GM21576 (cell line): Measurements from ENCODE around the gene FHOD3.

Experiments used
- ATAC-seq: cut with Tn5 transposase; IDR thresholded peaks from one replicate; pipeline ENCODE4 v1.9.1; 2021; ENCODE audit warnings: mild to moderate bottlenecking, moderate library complexity; ENCODE audit not compliant: unreplicated experiment

Gene FHOD3

DNA sequence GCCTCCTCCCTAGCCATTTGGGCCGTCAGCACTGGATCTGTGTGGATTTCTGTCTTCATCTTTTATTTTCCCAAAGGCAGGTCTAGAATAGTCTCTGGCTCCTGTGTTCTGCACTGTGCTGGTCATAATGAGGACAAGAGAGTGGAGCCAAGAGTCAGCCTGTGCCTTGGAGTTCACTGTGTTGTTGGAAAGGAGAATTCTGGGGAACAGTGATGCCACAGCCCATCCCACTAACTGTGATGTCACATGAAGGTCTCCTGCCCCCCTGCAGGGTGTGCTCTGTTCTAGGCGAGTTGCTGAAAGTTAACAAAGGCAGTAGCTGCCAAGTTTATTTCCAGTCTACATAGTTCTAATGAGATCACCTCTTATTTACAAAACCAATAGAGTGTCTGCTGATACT is 282.8 kb downstream of the FHOD3 start:
- no peak for ATAC-seq

DNA sequence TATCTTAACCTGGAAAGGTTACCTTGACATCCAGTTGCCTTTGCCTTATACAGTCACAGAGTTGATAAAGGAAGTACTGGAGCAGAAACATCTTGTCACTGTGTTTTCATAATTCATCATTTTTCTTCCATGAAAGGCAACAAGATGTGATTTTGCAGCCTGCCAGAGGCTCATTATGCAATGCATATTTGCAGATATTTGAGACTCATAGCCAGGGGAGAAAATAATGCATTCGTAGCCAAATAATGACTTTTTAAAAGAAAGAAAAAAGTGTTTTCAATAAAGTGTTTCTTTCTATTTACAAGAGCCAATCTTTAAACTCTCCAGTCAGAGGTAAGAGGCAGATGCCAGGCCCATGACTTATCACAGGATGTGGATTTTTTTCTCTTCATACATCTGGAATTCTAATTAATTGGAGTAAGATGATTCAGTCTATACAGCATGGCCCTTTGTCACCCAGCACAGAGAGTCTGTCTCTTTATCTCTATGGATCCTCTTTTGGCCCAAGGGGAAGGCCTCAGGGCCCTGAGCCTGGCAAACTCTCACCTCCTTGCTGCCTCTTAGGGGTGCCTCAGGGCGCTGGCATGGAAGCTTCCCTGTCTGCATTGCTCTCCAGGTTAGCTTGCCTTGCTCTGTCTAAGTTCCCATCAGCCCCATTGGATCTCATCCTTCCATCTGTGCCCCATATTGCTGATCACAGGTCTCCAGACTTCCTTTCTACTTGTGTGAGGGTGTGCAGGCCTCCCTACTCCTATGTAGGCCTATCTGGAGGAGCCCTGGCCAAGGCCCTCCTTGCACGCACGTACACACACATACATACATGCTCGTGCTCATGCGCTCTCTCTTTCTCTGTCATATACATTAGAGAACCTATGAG is 283.6 kb downstream of the FHOD3 start:
- ATAC-seq: no peak

DNA sequence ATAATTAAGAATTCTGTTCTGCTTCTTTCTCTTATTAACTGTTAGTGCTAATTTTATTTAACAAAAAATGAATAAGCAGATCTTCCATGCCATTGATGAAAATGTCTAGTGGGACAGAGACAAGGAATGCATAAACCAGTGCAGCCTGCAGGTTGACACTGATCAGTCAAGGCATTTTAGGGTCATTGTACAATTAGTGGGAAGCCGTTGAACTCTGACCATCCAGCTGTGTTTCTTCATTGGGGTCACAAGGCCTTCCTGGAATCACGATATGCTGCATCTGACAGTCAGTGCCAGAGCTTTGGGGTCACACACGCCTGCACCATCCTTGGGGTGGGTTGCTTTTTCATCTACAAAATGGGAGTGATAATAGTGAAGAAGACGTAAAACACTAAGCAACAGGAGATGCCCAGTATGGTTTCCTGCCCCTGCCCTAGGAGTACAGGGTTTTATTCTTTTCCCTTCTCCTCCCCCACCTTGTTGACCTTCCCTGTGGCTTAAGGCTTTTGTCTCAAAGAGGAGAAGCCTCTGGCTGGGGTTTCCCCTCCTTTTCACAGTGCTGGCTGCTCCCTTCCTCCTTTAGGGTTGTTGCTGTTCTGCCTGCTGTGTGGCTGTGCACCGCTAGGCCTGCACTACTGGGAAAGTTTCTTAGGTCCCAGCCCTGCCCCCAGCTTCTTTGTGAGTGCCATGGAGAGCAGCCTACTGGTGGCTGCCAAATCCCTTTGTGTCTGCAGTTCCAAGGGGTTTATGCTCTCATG is 285.7 kb downstream of the FHOD3 start:
- no peak for ATAC-seq

DNA sequence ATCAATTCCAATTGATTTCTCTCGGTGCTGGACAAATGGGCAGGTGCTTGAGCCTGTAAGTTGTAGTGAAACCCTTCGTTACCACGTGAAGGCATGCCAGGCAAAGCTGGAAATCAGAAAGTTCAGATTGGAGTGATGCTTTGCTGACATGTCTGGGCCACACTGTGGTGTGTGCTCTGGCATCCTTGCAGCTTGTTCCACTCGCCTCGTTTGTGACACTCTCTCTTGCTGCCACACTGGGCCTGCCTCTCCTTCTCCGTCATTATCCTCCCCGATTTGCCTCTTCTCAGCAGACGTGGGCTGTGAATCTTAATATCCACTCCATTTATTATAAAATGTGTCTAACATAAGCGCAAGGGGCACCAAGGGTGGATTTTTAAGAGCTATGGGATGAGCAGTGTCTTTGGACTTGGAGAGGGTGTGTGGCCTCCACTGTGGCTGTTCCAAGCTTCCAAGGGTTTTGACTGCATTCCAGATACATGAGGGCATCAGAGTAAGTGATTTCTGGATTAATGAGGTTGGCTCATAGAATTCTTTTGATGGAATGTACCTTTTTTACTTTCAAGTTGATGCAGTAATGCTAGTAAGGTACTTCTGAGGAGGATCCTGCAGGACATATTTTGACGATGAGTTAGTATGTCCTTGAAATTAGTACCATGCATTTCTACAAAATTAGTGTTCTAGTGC is 292.5 kb downstream of the FHOD3 start:
- ATAC-seq: no peak

DNA sequence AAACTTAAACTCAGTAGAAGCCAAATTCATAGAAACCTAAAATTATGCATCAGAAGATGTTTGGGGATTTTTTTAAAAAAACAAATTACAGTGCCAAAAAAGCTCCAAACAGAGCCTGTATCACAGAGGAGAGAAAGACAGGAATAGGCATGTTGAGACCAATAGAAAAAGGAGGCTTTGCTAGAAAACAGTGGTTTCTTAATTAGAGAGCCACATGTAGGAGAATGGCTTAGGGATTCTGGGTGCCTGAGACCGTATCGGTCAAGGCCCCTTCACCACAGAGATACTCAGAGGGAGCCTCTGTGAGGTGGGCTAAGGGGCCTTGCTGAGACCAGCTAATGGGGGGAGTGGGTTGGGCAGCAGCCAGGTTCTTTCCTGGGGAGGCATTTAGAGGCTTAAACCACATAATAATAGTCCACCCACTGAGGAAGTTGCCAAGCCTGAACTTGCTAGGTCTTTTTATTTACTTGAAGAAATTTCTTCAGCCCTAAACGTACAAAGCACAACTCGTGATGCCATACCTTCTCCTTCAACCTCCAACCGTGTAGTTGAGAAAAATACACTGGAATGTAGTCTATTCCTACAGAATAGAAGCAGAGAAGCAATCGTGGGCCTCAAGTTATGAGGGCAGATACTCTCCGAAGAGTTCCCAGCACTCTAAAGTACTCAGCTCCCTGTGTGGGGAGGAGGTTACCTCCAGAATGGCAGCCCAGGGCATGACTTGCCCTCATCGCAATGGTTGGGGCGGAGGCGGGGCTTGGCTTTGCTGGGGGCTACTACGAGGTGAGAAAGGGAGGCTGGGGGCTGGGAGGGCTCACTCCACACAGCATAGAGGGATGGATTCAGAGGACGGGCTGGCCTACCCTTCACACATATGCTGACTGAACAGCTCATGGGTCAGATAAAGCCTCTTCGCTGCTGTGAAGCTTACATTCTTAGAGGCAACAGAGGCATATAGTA is 293.4 kb downstream of the FHOD3 start:
- no peak for ATAC-seq

DNA sequence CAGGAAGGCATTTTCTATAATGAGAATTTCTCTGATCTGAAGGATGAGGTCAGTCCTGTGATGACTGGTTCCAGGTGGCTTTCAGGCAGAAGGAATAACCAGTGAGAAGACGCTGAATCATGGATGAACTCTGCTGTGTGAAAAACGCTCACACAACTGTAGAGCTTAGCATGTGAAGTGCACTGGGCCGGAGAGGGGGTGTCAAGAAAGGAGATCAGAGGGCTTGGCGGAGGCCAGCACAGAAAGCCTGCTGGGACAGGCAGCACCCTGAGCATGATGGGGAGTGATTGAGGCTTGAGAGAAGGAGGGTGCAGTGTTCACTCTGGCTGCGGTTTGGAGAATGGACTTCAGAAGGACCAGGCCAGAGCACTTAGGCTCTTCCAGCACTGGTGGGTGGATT is 294.8 kb downstream of the FHOD3 start:
- no peak for ATAC-seq

DNA sequence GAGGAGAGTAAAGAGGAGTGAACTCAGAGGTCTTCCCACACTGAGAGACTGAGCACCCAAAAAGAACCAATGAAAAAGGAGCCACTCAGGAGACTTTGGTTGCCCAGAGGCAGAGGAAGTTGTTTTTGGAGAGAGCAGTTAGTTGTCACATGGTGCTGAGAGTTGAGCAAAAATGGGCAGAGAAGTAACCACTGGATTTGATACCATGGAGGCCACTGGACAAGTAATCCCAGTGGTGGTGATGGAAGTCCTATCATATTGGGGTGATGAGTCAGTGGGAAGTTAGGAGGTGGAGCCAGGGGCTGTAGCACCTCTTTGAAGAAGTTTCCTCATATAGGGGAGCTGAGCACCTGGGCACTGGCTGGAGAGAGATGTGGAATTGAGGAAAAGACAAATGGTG is 295.5 kb downstream of the FHOD3 start:
- no peak for ATAC-seq

DNA sequence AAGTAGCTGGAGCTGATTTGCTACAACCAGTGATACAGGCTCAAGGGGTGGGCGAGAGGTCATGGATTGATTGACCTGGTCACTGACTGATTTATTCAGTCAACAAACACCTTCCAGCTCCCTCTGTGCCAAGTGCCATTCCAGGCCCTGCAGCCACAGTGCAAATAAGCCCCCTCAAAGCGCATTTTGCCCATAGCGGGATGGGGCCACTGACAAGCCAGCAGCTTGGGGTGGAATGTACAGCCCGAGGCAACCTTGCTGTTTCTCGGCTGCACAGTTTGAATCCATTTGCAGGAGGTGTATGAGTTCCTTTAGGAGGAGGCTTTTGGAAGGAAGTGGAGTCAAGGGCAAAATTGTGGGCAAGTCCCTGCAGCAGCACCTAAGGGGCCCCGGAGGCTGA is 296.1 kb downstream of the FHOD3 start:
- ATAC-seq: no peak

DNA sequence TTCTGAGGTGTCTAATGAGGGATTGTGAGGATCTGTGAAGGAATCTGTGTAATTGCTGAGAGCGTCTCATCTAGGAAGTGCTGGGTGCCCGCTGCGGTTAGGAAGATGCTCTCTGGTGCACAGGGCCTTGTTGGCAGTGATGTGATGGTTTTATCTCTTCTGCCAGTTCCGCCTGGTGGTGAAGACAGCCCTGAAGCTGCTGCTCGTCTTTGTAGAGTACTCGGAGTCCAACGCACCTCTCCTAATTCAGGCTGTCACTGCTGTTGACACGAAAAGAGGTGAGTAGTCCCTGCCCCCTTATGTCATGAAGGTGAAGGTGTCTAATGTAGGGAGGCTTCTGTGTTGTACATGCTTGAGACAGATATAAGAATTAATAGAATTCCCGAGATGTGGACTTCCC is 297.1 kb downstream of the FHOD3 start:
- ATAC-seq: no peak

DNA sequence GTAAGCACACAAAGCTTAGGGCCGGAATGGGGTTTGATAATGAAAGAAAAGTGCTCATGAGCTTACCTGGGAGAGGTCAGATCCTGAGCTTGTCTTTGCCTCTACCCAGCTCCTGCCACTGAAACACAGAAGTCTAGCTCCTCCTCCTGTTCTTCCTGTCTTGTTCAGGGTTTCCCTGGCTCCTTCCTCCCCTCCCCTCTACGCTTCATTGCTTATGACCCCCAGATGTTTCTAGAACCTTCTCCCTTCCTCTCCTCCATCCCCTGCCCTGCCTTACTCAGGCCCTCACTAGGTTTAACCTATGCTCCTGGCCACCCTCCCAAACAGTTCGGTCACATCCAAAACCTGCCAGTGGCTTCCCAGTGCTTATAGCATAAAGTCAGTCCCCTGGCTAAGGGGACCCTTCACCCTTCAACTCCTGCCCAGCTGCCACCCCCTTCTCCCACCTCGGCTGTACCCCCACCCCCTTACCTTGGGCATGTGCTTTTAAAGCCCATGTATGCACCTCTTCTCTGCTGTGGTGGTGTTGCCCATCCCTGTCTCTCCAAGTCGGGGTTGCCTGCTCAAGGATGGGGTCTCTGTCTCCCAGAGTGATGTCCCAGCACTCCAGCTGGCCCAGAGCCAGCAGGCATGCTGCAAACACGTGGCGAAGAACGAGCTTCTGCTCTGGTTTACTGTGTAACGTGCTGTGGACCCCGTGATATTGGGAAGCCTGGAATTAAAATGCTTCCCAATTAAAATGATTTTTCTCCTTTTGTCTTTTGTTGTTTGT is 297.7 kb downstream of the FHOD3 start:
- no peak for ATAC-seq

DNA sequence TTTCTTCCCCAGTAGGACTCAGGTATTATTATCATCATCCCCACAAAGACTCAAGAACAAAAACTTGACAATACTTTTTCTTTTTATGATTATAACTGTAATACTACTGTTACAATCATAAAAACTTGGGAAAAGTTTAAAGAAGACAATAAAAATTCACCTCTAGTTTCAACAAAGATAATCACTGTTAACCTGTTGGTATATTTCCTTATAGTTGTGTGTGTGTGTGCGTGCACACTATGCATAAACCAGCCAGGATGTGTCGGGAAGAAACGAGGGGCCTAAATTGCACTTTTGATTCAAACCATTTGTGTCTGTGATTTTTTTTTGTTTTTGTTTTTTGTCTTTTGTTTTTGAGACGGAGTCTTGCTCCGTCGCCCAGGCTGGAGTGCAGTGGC is 298.3 kb downstream of the FHOD3 start:
- ATAC-seq: no peak

DNA sequence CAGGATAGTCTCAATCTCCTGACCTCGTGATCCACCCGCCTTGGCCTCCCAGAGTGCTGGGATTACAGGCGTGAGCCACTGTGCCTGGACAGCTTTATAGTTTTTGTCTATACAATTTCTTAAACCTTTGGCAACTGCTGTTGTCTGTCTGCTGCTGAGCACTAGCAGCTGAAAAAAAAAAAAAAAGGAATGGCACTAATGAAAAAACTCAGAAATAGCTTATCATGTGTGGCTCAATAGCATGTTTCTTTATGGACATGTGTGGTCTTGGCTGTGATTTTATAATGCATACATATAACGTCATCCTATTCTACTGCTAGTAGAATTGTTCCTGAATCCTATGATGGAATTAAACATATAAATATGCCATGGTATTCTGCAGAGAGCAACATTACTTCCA is 300.1 kb downstream of the FHOD3 start:
- no peak for ATAC-seq

DNA sequence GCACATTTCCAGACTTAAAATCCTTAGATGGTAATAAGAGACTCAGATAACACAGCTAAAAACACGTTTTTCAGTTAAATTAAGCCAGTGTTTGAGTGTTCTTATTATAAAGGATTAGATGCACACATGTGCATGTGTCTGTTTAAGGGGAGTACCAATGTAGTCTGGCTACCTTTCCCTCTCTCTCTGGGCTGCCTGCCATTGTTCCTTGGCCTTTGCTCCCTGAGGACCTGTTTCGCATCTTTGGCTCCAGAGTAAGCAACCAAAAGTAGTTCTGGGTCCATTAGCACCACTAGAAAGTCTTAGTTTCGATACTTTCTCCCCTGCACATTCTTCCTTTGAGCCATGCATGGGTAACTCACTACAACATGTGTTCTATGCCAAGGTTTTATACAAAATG is 303.0 kb downstream of the FHOD3 start:
- no peak for ATAC-seq

DNA sequence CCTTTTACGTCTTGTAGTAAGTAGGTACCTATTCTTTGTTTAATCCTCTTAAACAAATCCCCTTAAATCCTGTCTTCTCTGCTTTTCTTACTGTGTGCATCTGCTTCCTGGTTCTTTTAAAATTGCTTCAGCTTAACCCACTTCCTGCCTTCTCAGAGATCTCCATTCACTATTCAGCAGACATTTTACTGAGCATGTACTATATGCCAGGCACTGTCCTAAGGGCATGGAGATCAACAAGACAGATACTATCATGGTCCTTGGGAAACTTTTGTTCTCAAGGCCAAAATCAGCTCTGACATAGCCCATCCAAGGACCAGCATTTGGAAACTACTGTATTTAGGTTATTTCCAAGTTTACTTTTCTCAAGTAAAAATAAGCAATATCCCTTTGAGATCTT is 303.8 kb downstream of the FHOD3 start:
- ATAC-seq: no peak

DNA sequence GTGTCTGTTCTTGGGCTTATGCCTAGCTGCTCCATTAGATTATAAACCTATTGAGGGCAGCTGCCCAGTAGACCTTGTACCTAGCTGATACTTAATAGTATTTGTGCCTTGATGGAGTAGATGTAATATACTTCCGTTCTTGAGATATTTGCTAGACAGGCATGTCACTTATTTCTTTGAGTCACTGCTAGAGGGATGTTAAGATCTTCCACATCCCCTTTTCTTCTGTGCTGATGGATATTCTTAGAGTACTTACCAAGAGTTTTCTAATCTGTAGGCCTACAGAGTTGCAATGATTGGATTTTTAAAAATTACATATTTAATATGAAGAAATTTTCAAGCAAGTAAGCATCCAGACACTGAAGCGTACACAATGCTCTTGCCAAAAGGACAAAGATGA is 304.6 kb downstream of the FHOD3 start:
- ATAC-seq: no peak

DNA sequence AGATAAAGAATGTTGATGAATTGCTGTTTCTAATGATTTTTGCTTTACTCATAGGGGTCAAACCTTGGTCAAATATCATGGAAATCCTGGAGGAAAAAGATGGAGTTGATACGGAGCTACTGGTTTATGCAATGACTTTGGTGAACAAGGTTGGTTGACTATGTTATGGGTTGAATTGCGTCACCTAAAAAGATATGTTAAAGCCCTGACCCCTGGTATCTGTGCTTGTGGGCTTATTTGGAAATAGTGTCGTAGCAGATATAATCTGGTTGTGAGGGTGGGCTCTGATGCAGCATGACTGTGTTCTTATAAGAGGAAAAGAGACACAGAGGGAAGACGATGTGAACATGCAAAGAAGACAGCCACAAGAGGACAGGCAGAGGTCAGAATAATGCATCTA is 305.1 kb downstream of the FHOD3 start:
- no peak for ATAC-seq

DNA sequence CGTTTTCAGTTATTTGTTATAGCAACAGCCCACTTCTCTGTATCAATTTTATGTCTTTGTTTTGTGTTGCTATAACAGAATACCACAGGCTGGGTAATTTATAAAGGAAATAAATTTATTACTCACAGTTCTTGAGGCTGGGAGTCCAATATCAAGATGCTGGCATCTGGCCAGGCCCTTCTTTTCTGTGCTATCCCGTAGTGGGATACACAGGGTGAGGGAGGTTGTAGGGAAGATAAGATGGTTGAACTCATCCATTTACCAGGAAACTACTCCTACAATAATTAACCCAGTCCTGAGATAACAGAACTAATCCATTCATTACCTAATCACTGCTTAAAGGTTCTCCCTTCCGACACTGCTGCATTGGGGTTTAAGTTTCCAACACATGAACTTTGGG is 310.6 kb downstream of the FHOD3 start:
- ATAC-seq: no peak

DNA sequence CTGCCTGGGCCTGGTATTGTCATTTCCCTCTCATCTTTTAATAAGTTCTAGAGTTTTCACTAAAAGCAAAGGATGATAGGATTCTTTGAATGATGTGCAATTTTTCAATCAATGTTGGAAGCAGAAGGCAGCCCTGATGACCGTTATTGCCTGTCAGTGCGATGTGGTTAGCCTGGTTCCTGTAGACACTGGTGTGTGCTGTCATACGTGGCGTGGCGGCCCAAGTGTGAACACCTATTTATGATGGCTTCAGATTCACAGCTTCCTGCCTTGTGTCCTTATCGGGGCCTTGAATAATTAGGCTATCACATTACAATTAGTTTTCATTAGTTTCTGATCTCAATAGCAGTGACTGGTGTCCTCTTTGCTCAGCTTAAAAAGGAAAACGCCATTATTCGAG is 312.7 kb downstream of the FHOD3 start:
- ATAC-seq: no peak

DNA sequence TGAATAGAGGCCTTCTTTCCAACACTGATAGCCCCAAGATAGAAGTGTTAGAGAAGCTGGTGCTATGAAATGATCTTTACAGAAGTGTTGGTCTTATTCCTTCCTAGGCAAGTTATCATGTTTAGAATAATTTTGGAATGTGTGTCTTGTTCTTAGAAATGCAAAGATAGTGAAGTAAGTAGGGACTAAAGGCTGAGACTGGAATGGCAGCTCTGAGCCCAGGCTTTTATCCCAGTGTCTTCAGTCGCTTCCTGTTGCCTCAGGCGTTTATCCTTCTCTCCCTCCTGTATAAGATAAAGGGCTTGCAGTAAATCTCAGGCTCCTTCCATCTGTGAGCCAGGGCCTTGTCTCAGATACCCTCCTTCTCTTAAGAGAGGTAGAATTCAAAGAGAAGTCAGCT is 313.1 kb downstream of the FHOD3 start:
- no peak for ATAC-seq

DNA sequence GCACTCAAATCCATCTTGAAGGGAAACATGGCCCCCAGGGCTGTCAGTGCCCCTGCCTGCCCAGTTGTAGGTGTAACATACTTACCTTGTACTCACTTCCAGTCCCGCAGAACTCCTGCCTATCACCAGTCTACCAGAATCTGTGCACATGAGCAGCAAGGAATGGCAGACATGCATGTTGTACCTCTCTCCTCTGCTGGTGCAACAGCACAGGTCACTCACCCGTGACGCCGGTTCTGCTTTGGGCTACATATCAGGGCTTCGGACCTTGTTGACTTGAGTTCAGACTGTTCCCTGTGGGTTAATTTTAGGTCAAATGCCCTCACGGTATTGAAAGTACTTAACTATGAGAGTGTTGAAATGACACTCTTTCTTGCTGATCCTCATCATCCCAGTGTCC is 315.6 kb downstream of the FHOD3 start:
- no peak for ATAC-seq
